PC-9 (cell line): ENCODE measurements around the gene CCN6.

Experiments used
- CTCF ChIP-seq: fragments of 200-600 bp; sonication (generic); conservative IDR thresholded peaks from 2 replicates; pipeline ENCODE4 v1.6.1; 2017; ENCODE audit warnings: mixed run types, antibody characterized with exemption, mild to moderate bottlenecking, moderate library complexity
- EZH2 ChIP-seq: fragments of 200-600 bp; sonication (generic); IDR thresholded peaks from 2 replicates; pipeline ENCODE4 v1.8.0; 2017; ENCODE audit warnings: antibody characterized with exemption, low read depth

GRCh38 chr6:112037783-112038216 is 16.1 kb upstream of the CCN6 start:
- TF ChIP-seq CTCF (no peak), EZH2 (no peak)
